Mucosa of gallbladder (tissue), 1 donor: Measurements from ENCODE around the gene RNF150. TPM values are rescaled to one million over a fixed set of nuclear protein-coding genes. Genes with fewer than 3 reads are reported as not detected.

Source experiments
- DNase-seq: peaks from one replicate; pipeline ENCODE4 v3.0.0-alpha.2; 2020; ENCODE audit warnings: low spot score
- total RNA-seq: library from RNA; stranded (reverse); gene quantifications from one replicate; pipeline ENCODE4 v1.2.1, GENCODE V29; 2021
- donor health status: DM: no; HTN: no; CAD: no.

The RNF150 gene
- total RNA-seq, 1 donor from 2014 or later, result 20.5 TPM

- no peak for DNase-seq
Observed at GRCh38 chr4:141023051-141023450, 110.2 kb downstream of the RNF150 start.

- no peak for DNase-seq
Observed at GRCh38 chr4:141022111-141022695, 111.1 kb downstream of the RNF150 start.

GRCh38 chr4:141021397-141022110 is 111.7 kb downstream of the RNF150 start:
- DNase-seq, result no peak

GRCh38 chr4:141020801-141021261 is 112.4 kb downstream of the RNF150 start:
- no peak for DNase-seq

- DNase-seq, result no peak
Observed at GRCh38 chr4:141019768-141020167, 113.5 kb downstream of the RNF150 start.

- DNase-seq, result no peak
Observed at GRCh38 chr4:141016117-141016798, 117.0 kb downstream of the RNF150 start.

- DNase-seq, result no peak
Observed at GRCh38 chr4:141013899-141014298, 119.4 kb downstream of the RNF150 start.

GRCh38 chr4:141011901-141012315 is 121.4 kb downstream of the RNF150 start:
- no peak for DNase-seq

GRCh38 chr4:141009931-141010330 is 123.3 kb downstream of the RNF150 start:
- no peak for DNase-seq

GRCh38 chr4:141009129-141009528 is 124.1 kb downstream of the RNF150 start:
- no peak for DNase-seq

- DNase-seq, result no peak
Observed at GRCh38 chr4:141006242-141006802, 126.9 kb downstream of the RNF150 start.

- no peak for DNase-seq
Observed at GRCh38 chr4:141004823-141005222, 128.4 kb downstream of the RNF150 start.

- DNase-seq, result no peak
Observed at GRCh38 chr4:141003193-141003592, 130.1 kb downstream of the RNF150 start.

GRCh38 chr4:141002323-141002805 is 130.9 kb downstream of the RNF150 start:
- DNase-seq, result no peak

- DNase-seq, result no peak
Observed at GRCh38 chr4:140996766-140997165, 136.5 kb downstream of the RNF150 start.

- DNase-seq, result peak; percentile 22
Observed at GRCh38 chr4:140995058-140995457, 138.2 kb downstream of the RNF150 start.

GRCh38 chr4:140994015-140994414 is 139.3 kb downstream of the RNF150 start:
- no peak for DNase-seq

GRCh38 chr4:140993370-140993769 is 139.9 kb downstream of the RNF150 start:
- DNase-seq, result no peak

GRCh38 chr4:140989944-140990343 is 143.3 kb downstream of the RNF150 start:
- no peak for DNase-seq

GRCh38 chr4:140986045-140986444 is 147.2 kb downstream of the RNF150 start:
- no peak for DNase-seq

- DNase-seq, result no peak
Observed at GRCh38 chr4:140982613-140983340, 150.5 kb downstream of the RNF150 start.
